K562 (cell line): ENCODE data around the gene LRRN3. TPM values are rescaled to one million over a fixed set of nuclear protein-coding genes. Genes with fewer than 3 reads are reported as not detected.
A peak's percentile ranks its signal among the peaks of the same experiment; 100 is the strongest.

Experiments
- ATAC-seq: fragments of 200-7000 bp; cut with Tn5 transposase; 3 replicates; pipeline ENCODE4 v1.9.1; 2020; ENCODE audit warnings: moderate library complexity
- BruUV-seq: library from RNA; stranded (reverse); fragments of 400-500 nt; replicated peaks from 2 replicates; lab custom pipeline; 2021; lab: Mats Ljungman, UMichigan
- CTCF ChIA-PET: fragments of 300-600 bp; formaldehyde crosslinking; extraction: SDS; loops from one replicate; lab custom pipeline; 2021; ENCODE audit warnings: low intra/inter-chr PET ratio; lab: Yijun Ruan, JAX
- POLR2A ChIA-PET: fragments of 300-600, 350-650 bp; sonication (Branson Sonifier 250); formaldehyde crosslinking; extraction: SDS; loops from one replicate; lab custom pipeline; 2021; ENCODE audit warnings: antibody characterized with exemption, inconsistent platforms; lab: Yijun Ruan, JAX
- DNase-seq, 4 experiments: peaks; one replicate each; pipeline versions ENCODE4 v3.0.0 to v3.0.0-alpha.2; 2011 to 2018; ENCODE audit warnings: low spot score in 3 of 4, mixed read lengths in 3 of 4; ENCODE audit errors: extremely low read depth in 1 of 4
- FAIRE-seq: peaks from 2 replicates; lab custom pipeline; 2011; peaks lifted over from hg19 to GRCh38; lab: Jason Lieb, UNC
- H2AFZ ChIP-seq: 2 replicates; pipeline ENCODE4 v1.6.0; 2011; ENCODE audit warnings: low read depth, low read length, control low read depth, inconsistent platforms
- H3K27ac ChIP-seq: fragments of 200-600 bp; 3 replicates; pipeline ENCODE4 v1.8.0; 2011; ENCODE audit warnings: low read depth, mild to moderate bottlenecking, control low read depth, inconsistent platforms, low read length, moderate library complexity, mixed read lengths; ENCODE audit errors: extremely low read depth
- H3K27me3 ChIP-seq, 2 experiments: fragments of 300-600 bp in 1 of 2; 2 replicates in 1 of 2; 3 replicates in 1 of 2; pipeline versions ENCODE4 v1.6.0 to v1.8.0; 2011; ENCODE audit warnings: inconsistent platforms in 2 of 2, low read length in 2 of 2, mild to moderate bottlenecking in 1 of 2, mixed read lengths in 1 of 2, moderate library complexity in 1 of 2; ENCODE audit not compliant: control insufficient read depth in 2 of 2, insufficient read depth in 2 of 2
- H3K36me3 ChIP-seq: fragments of 300-600 bp; 3 replicates; pipeline ENCODE4 v1.8.0; 2011; ENCODE audit warnings: mild to moderate bottlenecking, low read length, inconsistent platforms; ENCODE audit not compliant: control insufficient read depth, insufficient read depth
- H3K4me1 ChIP-seq, 2 experiments: fragments of 200-600 bp in 1 of 2; replicated peaks in 1 of 2; 2 replicates in 1 of 2; 3 replicates in 1 of 2; pipeline versions ENCODE4 v1.5.1 to v1.8.0; 2011; ENCODE audit warnings: inconsistent platforms in 2 of 2, low read length in 2 of 2, mild to moderate bottlenecking in 1 of 2, mixed read lengths in 1 of 2, moderate library complexity in 1 of 2; ENCODE audit not compliant: control insufficient read depth in 2 of 2, insufficient read depth in 2 of 2
- H3K4me2 ChIP-seq: 2 replicates; pipeline ENCODE4 v1.6.1; 2011; ENCODE audit warnings: low read length, control low read depth, inconsistent platforms, mixed read lengths; ENCODE audit not compliant: insufficient read depth
- H3K4me3 ChIP-seq: fragments of 200-600 bp; sonication (generic), shearing (Covaris generic); 2 replicates; pipeline ENCODE4 v1.5.1; 2016; ENCODE audit warnings: control low read depth, inconsistent platforms
- H3K79me2 ChIP-seq: fragments of 200-600 bp; 3 replicates; pipeline ENCODE4 v1.8.0; 2011; ENCODE audit warnings: low read length, inconsistent platforms; ENCODE audit not compliant: control insufficient read depth, insufficient read depth
- H3K9ac ChIP-seq, 2 experiments: 2 replicates each; pipeline versions ENCODE4 v1.6.0 to v1.6.1; 2011; ENCODE audit warnings: low read depth in 2 of 2, low read length in 2 of 2, control low read depth in 1 of 2, inconsistent platforms in 1 of 2, mild to moderate bottlenecking in 1 of 2, mixed read lengths in 1 of 2; ENCODE audit not compliant: insufficient read depth in 1 of 2
- H3K9me1 ChIP-seq: one replicate; pipeline ENCODE4 v1.6.0; 2011; ENCODE audit warnings: inconsistent platforms, mild to moderate bottlenecking, low read length, moderate library complexity; ENCODE audit not compliant: control insufficient read depth, insufficient read depth
- H3K9me3 ChIP-seq: replicated peaks from 2 replicates; pipeline ENCODE4 v1.5.1; 2011; ENCODE audit warnings: low read depth, low read length, inconsistent platforms; ENCODE audit not compliant: control insufficient read depth, insufficient read depth
- H4K20me1 ChIP-seq: replicated peaks from 2 replicates; pipeline ENCODE4 v1.6.1; 2011; ENCODE audit warnings: low read length, inconsistent platforms, mixed read lengths; ENCODE audit not compliant: control insufficient read depth, insufficient read depth
- ARNT ChIP-seq, 2 experiments: fragments of 450-650 bp; IDR thresholded peaks; 2 replicates each; pipeline ENCODE4 v1.6.1; 2016; ENCODE audit warnings: mild to moderate bottlenecking in 1 of 2
- C11orf30 ChIP-seq: fragments of 450-650 bp; IDR thresholded peaks from 2 replicates; pipeline ENCODE4 v1.6.1; 2016; ENCODE audit warnings: low read depth, mild to moderate bottlenecking
- CEBPG ChIP-seq, 3 experiments: fragments of 200-800 bp in 1 of 3; sonication (Bioruptor generic) in 1 of 3; sonication (generic) in 1 of 3; formaldehyde crosslinking in 1 of 3; IDR thresholded peaks in 2 of 3; conservative IDR thresholded peaks in 1 of 3; 2 replicates each; pipeline versions ENCODE4 v1.6.1 to v1.8.0; 2016 to 2022; ENCODE audit warnings: missing compliant biosample characterization in 2 of 3, missing genetic modification characterization in 2 of 3, mild to moderate bottlenecking in 1 of 3, missing genetic modification reagents in 1 of 3
- FOSL1 ChIP-seq: fragments of 200-800 bp; sonication (Bioruptor generic); conservative IDR thresholded peaks from 2 replicates; pipeline ENCODE4 v1.6.1; 2016; ENCODE audit warnings: missing genetic modification characterization, missing compliant biosample characterization
- FOXJ3 ChIP-seq: sonication (generic); formaldehyde crosslinking; IDR thresholded peaks from 2 replicates; pipeline ENCODE4 v1.4.0; 2020; ENCODE audit warnings: mild to moderate bottlenecking, missing genetic modification reagents
- MEF2D ChIP-seq: conservative IDR thresholded peaks from 2 replicates; pipeline ENCODE4 v1.6.1; 2016; ENCODE audit warnings: low read depth, missing genetic modification characterization, missing compliant biosample characterization
- ZNF316 ChIP-seq: fragments of 450-650 bp; IDR thresholded peaks from 2 replicates; pipeline ENCODE4 v1.6.1; 2016
- WGBS: fragments of 100-300 bp; shearing (Covaris generic); methylation state at CpG from one replicate; pipeline ENCODE4 v1.1.6; 2016; ENCODE audit warnings: low coverage, mixed read lengths; ENCODE audit not compliant: insufficient coverage; ENCODE audit errors: missing lambda C conversion rate; 5-methylcytosine and 5-hydroxymethylcytosine counted together
- in situ Hi-C: fragments of 300-500 bp; cut with MboI; formaldehyde crosslinking; loops from 4 replicates; pipeline ENCODE4 v1.15.0; 2018; ENCODE audit warnings: inconsistent platforms, mixed read lengths
- intact Hi-C: fragments of 100-400 bp; cut with micrococcal nuclease; formaldehyde crosslinking; loops from 2 replicates; pipeline ENCODE4 v1.14.2; 2022
- polyA plus RNA-seq, 8 experiments: library from polyadenylated mRNA; depleted of rRNA in 4 of 8; stranded (reverse) in 5 of 8; unstranded in 3 of 8; fragments of >200 nt; fragmentation: Nextera tagmentation in 2 of 8; fragmentation: Illumina TruSeq in 1 of 8; extraction: Ambion mirVana in 2 of 8; extraction: Trizol in 1 of 8; gene quantifications; 2 replicates each; pipeline versions ENCODE4 v1.2.1 to v1.2.3, GENCODE V29; 2011 to 2014; ENCODE audit warnings: inconsistent platforms in 1 of 8, missing spikeins in 1 of 8
- total RNA-seq, 7 experiments: library from RNA; depleted of rRNA in 6 of 7; stranded (reverse); fragments of >200 nt in 6 of 7; fragmentation: Illumina TruSeq in 2 of 7; extraction: Trizol in 2 of 7; gene quantifications; 2 replicates each; pipeline versions ENCODE4 v1.2.1 to v1.2.3, GENCODE V29; 2011 to 2021; ENCODE audit warnings: low replicate concordance in 1 of 7
- TF ChIP-seq, protein P1 (sequence below): fragments of 450-650 bp; formaldehyde crosslinking; IDR thresholded peaks from 2 replicates; pipeline ENCODE4 v1.4.0; 2020; ENCODE audit warnings: mild to moderate bottlenecking, mixed read lengths

Gene LRRN3
- total and polyA plus RNA-seq, 9 of the 15 experiments (the other 6 are each of a cell fraction or from before 2014, with no cell fraction given), result 0.05 to 1.00 (median 0.20) TPM; not detected in 1

DNA sequence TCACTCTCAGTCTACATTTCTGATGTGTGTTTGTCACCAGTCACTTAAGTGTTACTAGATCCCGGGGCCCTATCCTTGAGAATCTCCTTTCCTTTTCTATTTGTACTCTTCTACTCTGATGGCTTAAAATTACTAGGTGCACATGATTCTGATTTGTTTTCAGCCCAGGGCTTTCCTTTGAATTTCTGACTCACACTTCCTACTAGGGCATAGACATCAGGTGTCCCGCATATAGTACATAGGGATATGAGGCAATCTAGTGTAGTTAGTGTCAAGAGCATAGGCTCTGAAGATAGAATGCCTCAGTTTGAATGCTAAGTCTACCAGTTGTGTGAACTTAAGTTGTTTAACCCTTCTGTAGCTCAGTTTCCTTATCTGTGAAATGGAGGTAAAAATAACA lies 49.4 kb upstream of the LRRN3 start:
- in situ Hi-C loops, result no loop called here
- DNase-seq, result no peak
- Histone ChIP-seq H3K9me1 (no peaks in the 10 kb centered on the region), H3K79me2 (no peaks in the 10 kb centered on the region), H3K9ac (no peak overlapping the region), H3K4me3 (no peak overlapping the region), H3K4me1 (no peaks in the 10 kb centered on the region), H3K4me2 (no peak overlapping the region), H3K27me3 (no peaks in the 10 kb centered on the region), H3K9me3 (no peaks in the 10 kb centered on the region), H2AFZ (no peak overlapping the region), H4K20me1 (no peaks in the 10 kb centered on the region), H3K27ac (no peak overlapping the region), H3K36me3 (no peaks in the 10 kb centered on the region)
- ATAC-seq, result peak; percentile 56
- intact Hi-C loops, result no loop called here
- no peak for TF ChIP-seq FOSL1
- no peak for TF ChIP-seq ARNT (IDR thresholded peaks at IDR 0.05)
- TF ChIP-seq CEBPG (CRISPR knock-in tag; IDR thresholded peaks at IDR 0.05), result no peak
- TF ChIP-seq CEBPG (tag; conservative IDR thresholded peaks at IDR 0.05 in 1 of 2, IDR thresholded peaks at IDR 0.05 in 1 of 2), result peak in 1 of 2 experiments; percentile 31; a peak in 1 of 4 replicates
- FAIRE-seq, result no peak
- 51% methylated on average over 2 of the region's 2 CpGs for WGBS
- ChIA-PET POLR2A (no interaction called here), CTCF (no interaction called here)
- no TSS peak for BruUV-seq

- no peak overlapping the region for H3K4me3 ChIP-seq
- intact Hi-C loops, result no loop called here
- H3K79me2 ChIP-seq, result no peaks in the 10 kb centered on the region
- TF ChIP-seq, protein P1, sequence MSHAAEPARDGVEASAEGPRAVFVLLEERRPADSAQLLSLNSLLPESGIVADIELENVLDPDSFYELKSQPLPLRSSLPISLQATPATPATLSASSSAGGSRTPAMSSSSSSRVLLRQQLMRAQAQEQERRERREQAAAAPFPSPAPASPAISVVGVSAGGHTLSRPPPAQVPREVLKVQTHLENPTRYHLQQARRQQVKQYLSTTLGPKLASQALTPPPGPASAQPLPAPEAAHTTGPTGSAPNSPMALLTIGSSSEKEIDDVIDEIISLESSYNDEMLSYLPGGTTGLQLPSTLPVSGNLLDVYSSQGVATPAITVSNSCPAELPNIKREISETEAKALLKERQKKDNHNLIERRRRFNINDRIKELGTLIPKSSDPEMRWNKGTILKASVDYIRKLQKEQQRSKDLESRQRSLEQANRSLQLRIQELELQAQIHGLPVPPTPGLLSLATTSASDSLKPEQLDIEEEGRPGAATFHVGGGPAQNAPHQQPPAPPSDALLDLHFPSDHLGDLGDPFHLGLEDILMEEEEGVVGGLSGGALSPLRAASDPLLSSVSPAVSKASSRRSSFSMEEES, result no peak
- TF ChIP-seq FOXJ3 (CRISPR knock-in tag) (no peak), C11orf30 (peak; percentile 56; the same call in 1 of the 2 replicates), ZNF316 (peak; percentile 69), MEF2D (tag) (no peak)
- TF ChIP-seq, all 486 proteins: peak for 2
- no peak for FAIRE-seq
- in situ Hi-C loops, result no loop called here
- no peak for DNase-seq
- H3K27ac ChIP-seq, result no peak overlapping the region
- H3K4me2 ChIP-seq, result no peak overlapping the region
- ChIA-PET POLR2A (no interaction called here), CTCF (no interaction called here)
- H3K36me3 ChIP-seq, result no peaks in the 10 kb centered on the region
- 26% methylated on average over 2 of the region's 2 CpGs for WGBS
- no peaks in the 10 kb centered on the region for H3K27me3 ChIP-seq
- H4K20me1 ChIP-seq, result no peaks in the 10 kb centered on the region
- H3K9me1 ChIP-seq, result no peaks in the 10 kb centered on the region
- BruUV-seq, result no TSS peak
- no peaks in the 10 kb centered on the region for H3K4me1 ChIP-seq
- no peaks in the 10 kb centered on the region for H3K9me3 ChIP-seq
- H3K9ac ChIP-seq, result no peak overlapping the region
- H2AFZ ChIP-seq, result no peak overlapping the region
- no peak for ATAC-seq
Measured at GRCh38 chr7:111042842-111043241, 48.1 kb upstream of the LRRN3 start.
